NB4 (cell line): ENCODE data around the gene ZNF366.

ENCODE experiments used
- DNase-seq: peaks from one replicate; pipeline ENCODE4 v3.0.0; 2010; ENCODE audit warnings: low read depth
- H3K4me3 ChIP-seq: one replicate; pipeline ENCODE4 v1.5.1; 2011; ENCODE audit warnings: mild to moderate bottlenecking, low read depth, low read length, moderate library complexity
- CTCF ChIP-seq: IDR thresholded peaks from one replicate; pipeline ENCODE4 v1.5.1; 2012; ENCODE audit warnings: low read depth, low read length
- MAX ChIP-seq: IDR thresholded peaks from 2 replicates; pipeline ENCODE4 v1.6.1; 2011; ENCODE audit warnings: low read depth, low read length
- MYC ChIP-seq: IDR thresholded peaks from 2 replicates; pipeline ENCODE4 v1.6.1; 2011; ENCODE audit warnings: low read depth, low read length
- POLR2A ChIP-seq: IDR thresholded peaks from 2 replicates; pipeline ENCODE4 v1.6.1; 2011; ENCODE audit warnings: mild to moderate bottlenecking; ENCODE audit not compliant: insufficient read length; ENCODE audit errors: extremely low read depth

The ZNF366 gene

GRCh38 chr5:72507231-72507906 is at the start of gene ZNF366:
Gene ZNF366 (minus strand): TSS chr5:72507410. CDS start chr5:72461496, 45,914 bp downstream.
- no peak for DNase-seq

GRCh38 chr5:72556351-72557166 is 49.3 kb upstream of the ZNF366 start:
- no peak for DNase-seq
- H3K4me3 ChIP-seq, result no peak overlapping the region

More at GRCh38 chr5:72507231-72507906, at the start of gene ZNF366:
- no peak for TF ChIP-seq CTCF
- TF ChIP-seq MYC, result no peak
- no peak for TF ChIP-seq POLR2A
- no peak for TF ChIP-seq MAX
- H3K4me3 ChIP-seq, result no peak within 1 kb of the TSS

GRCh38 chr5:72555871-72556270 is 48.7 kb upstream of the ZNF366 start:
- H3K4me3 ChIP-seq, result no peak overlapping the region
- TF ChIP-seq POLR2A, result no peak
- no peak for TF ChIP-seq CTCF
- no peak for TF ChIP-seq MYC
- TF ChIP-seq MAX, result no peak
- DNase-seq, result no peak

More at GRCh38 chr5:72556351-72557166, 49.3 kb upstream of the ZNF366 start:
- TF ChIP-seq MAX (no peak), POLR2A (no peak), CTCF (no peak), MYC (no peak)

GRCh38 chr5:72554897-72555296 is 47.7 kb upstream of the ZNF366 start:
- no peak for TF ChIP-seq MAX
- TF ChIP-seq POLR2A, result no peak
- TF ChIP-seq CTCF, result no peak
- no peak for TF ChIP-seq MYC
- H3K4me3 ChIP-seq, result no peak overlapping the region
- DNase-seq, result no peak

- TF ChIP-seq MYC, result no peak
- no peak for TF ChIP-seq POLR2A
- no peak for TF ChIP-seq CTCF
- no peak for TF ChIP-seq MAX
- no peak for DNase-seq
- no peak overlapping the region for H3K4me3 ChIP-seq
These were observed 44.9 kb upstream of the ZNF366 start for GRCh38 chr5:72552041-72552557.
